GM13976 (cell line): ENCODE measurements around the gene CLASP1.
A peak's percentile ranks its signal among the peaks of the same experiment; 100 is the strongest.
"Not testable (repeated sequence)": the region's sequence is repeated elsewhere in the genome, so short reads cannot be mapped to it uniquely, and the experiment has no call there.

Experiments
- DNase-seq: peaks from one replicate; pipeline ENCODE4 v3.0.0; 2012; ENCODE audit warnings: low spot score
- in situ Hi-C: fragments of 300-500 bp; cut with MboI; formaldehyde crosslinking; loops from one replicate; pipeline ENCODE4 v1.12.0; 2022; ENCODE audit warnings: low sequenced_read_pairs, mixed read lengths, inconsistent platforms; ENCODE audit not compliant: unreplicated experiment
- TF ChIP-seq, protein P1 (sequence below): IDR thresholded peaks from 2 replicates; pipeline ENCODE4 v1.5.1; 2012; ENCODE audit warnings: borderline replicate concordance, mild to moderate bottlenecking; ENCODE audit not compliant: insufficient read depth; ENCODE audit errors: extremely low read depth, missing control alignments, control extremely low read depth

CLASP1 gene

DNA sequence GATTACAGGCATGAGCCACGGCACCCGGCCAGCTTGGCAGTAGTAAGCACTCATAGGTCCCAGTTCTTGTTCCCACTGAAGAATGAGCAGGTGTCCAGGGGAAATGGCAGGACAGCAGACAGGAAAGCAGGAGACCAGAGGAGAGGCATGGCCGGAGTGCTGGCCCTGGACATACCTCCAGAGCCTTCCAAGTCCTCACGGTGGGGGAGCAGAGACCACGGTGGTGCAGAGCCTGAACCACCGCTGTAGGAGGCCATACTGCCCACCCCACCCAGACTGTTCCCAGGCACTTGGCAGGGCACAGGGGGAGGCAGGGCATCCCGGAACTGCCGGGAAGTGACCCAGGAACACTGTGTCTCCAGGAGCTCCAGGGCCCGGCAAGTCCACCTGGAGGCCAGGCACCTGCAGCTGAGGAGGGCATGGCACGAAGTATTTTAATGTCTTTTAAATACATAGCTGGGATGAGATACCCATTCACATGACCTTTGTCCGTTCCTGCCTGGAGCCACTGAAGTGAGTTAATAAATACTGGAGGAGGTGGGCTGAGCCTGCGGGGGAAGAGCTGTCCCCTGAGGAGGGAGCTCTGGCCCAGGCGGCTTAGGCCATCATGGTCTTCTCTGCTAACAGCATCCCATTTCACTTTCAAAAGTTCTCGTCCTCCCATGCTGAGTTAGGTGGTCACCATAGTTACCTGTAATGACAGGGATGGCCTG, 314.5 kb downstream of the CLASP1 start:
- in situ Hi-C loops: no loop called here
- TF ChIP-seq, protein P1, sequence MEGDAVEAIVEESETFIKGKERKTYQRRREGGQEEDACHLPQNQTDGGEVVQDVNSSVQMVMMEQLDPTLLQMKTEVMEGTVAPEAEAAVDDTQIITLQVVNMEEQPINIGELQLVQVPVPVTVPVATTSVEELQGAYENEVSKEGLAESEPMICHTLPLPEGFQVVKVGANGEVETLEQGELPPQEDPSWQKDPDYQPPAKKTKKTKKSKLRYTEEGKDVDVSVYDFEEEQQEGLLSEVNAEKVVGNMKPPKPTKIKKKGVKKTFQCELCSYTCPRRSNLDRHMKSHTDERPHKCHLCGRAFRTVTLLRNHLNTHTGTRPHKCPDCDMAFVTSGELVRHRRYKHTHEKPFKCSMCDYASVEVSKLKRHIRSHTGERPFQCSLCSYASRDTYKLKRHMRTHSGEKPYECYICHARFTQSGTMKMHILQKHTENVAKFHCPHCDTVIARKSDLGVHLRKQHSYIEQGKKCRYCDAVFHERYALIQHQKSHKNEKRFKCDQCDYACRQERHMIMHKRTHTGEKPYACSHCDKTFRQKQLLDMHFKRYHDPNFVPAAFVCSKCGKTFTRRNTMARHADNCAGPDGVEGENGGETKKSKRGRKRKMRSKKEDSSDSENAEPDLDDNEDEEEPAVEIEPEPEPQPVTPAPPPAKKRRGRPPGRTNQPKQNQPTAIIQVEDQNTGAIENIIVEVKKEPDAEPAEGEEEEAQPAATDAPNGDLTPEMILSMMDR: no peak

DNA sequence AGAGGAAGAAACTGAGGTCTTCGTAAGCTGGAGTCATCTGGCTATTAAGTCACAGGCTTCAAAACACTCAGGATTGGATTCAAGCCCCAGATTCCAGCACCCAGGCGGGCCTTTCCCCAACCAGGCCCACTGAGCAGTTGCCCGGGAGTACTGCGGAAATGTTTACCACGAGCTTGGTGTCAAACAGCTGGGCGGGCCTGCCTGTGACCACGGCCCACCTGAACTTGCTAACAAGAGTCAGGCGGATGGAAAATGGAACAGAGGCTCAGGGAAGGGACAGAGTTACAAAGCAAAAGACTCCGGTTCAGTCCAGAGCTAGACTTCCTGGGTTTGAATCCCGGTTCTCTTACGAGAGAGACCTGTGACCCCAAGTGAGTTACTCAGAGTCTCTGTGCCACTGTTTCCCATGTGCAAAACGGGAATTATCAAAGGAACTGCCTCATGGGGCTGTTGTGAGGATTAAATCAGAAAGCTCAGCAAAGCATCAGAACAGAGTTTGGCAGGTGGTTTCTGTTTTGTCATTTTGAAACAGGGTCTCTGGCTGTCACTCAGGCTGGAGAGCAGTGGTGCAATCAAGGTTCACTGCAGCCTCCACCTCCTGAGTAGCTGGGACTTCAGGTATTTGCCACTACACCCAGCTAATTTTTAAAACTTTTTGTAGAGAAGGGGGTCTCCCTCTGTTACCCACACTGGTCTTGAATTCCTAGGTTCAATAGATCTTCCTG, 315.3 kb downstream of the CLASP1 start:
- TF ChIP-seq, protein P1: no peak
- in situ Hi-C loops: no loop called here
- DNase-seq: peak; percentile 59

More for the DNA sequence above, 314.5 kb downstream of the CLASP1 start:
- DNase-seq: no peak

DNA sequence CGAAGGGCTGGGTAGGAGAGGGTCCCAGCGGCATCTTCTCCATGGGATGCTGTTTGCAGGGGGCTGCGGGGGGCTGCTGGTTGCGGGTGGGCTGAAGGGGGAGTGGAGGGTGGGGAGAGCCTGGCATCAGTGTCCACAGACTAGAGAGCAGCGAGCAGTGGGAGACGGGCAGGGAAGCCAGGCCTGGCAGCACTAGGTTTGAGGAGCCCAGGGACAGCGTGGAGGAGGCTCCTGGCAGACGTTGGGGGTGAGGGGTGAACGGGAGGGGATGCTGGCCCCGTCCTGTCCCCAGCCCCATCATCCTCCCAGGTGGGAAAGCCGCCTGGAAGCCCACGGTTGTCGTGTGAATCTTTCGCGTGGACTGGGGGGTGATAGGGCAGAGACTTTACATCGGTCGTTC, 316.0 kb downstream of the CLASP1 start:
- TF ChIP-seq, protein P1: no peak
- no peak for DNase-seq
- in situ Hi-C loops: no loop called here

DNA sequence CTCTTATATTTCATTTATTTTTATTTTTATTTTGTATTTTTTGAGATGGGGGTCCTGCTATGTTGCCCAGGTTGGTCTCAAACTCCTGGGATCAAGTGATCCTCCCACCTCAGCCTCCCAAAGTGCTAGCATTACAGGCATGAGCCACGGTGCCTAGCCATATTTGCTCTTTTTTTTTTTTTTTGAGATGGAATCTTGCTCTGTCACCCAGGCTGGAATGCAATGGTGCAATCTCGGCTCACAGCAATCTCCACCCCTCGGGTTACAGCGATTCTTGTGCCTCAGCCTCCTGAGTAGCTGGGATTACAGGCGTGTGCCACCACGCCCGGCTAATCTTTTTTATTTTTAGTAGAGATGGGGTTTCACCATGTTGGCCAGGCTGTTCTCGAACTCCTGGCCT, 317.9 kb downstream of the CLASP1 start:
- DNase-seq, in situ Hi-C loops: not testable (repeated sequence)

DNA sequence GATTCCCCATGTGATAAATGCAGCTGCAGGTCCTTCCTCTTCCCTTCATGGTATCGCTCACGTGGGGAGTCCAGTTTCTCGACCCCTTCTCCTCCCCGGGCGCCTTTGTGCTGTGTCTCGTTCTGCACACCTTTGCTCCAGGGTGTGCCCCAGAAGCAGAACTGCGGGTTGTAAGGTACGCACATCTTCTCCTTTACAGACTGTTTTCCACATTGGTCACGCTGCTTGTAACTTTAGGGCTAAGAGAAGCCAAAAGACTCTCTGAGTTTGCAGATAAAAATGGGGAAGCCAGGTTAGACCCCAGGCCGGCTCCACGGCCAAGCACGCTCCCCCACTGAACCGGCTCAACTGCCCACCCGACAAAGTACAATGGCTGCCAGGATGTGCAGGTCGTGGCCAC, 318.3 kb downstream of the CLASP1 start:
- in situ Hi-C loops: no loop called here
- peak; percentile 8 for DNase-seq
- TF ChIP-seq, protein P1: no peak

DNA sequence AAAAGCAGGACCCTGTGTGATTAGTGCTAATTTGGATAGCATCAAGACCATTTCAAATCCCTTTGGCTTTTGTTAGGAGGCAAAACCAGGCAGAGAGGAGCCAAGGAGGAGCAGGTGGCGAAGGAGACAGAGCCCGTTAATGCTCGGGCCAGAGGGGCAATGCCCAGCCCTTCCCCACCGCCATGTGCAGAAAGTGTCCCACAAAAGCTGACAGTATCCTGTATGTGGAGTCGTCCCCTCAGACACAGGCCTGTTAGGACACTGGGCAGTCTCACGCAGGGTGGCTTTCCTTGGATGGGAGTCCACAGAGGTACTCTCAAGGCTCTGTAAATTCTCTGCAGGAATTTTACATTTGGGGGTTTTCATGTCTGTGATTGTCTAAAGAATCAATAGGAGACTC, 319.5 kb downstream of the CLASP1 start:
- DNase-seq: peak; percentile 9
- TF ChIP-seq, protein P1: no peak
- in situ Hi-C loops: no loop called here

DNA sequence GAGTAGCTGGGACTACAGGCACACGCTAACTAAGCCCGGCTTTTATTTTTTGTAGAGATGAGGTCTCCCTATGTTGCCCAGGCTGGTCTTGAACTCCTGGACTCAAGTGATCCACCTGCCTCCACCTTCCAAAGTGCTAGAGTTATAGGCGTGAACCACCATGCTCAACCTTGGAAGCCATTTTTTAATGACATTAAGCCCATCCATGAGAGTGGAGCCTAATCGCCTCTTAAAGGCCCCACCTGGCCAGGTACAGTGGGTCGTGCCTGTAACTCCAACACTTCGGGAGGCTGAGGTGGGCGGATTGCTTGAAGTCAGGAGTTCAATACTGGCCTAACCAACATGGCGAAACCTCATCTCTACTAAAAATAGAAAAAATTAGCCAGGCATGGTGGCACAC, 322.6 kb downstream of the CLASP1 start:
- in situ Hi-C loops: no loop called here
- no peak for DNase-seq
- TF ChIP-seq, protein P1: no peak
